GM12878 (cell line): ENCODE data around the gene SMIM27. TPM values are rescaled to one million over a fixed set of nuclear protein-coding genes. Genes with fewer than 3 reads are reported as not detected.
A peak's percentile ranks its signal among the peaks of the same experiment; 100 is the strongest.

Source experiments
- ASH2L ChIP-seq: fragments of 300-600, 200-600 bp; sonication (generic); IDR thresholded peaks from 2 replicates; pipeline ENCODE4 v1.6.1; 2017; ENCODE audit warnings: low read depth, mild to moderate bottlenecking, borderline replicate concordance
- CBFB ChIP-seq: IDR thresholded peaks from 2 replicates; pipeline ENCODE4 v1.6.1; 2016; ENCODE audit warnings: antibody characterized with exemption, low read depth
- CBX5 ChIP-seq: sonication (generic); IDR thresholded peaks from 2 replicates; pipeline ENCODE4 v1.6.1; 2016; ENCODE audit warnings: low read depth, moderate library complexity, mild to moderate bottlenecking, inconsistent platforms
- CHD1 ChIP-seq: IDR thresholded peaks from 2 replicates; pipeline ENCODE4 v1.6.1; 2012; ENCODE audit warnings: low read depth, low read length, improper control_type of control experiment
- CREB1 ChIP-seq: IDR thresholded peaks from 2 replicates; pipeline ENCODE4 v1.6.1; 2012; ENCODE audit warnings: low read depth, mild to moderate bottlenecking, inconsistent platforms
- CTCF ChIP-seq, 3 experiments: IDR thresholded peaks in 2 of 3; conservative IDR thresholded peaks in 1 of 3; 2 replicates each; pipeline ENCODE4 v1.5.1; 2011; ENCODE audit warnings: low read depth in 3 of 3, low read length in 3 of 3, mild to moderate bottlenecking in 3 of 3, control low read depth in 2 of 3, moderate library complexity in 2 of 3, inconsistent platforms in 1 of 3, mixed read lengths in 1 of 3; ENCODE audit not compliant: control insufficient read depth in 2 of 3, insufficient read depth in 1 of 3; ENCODE audit errors: extremely low read depth in 1 of 3
- EED ChIP-seq: sonication (generic); IDR thresholded peaks from 2 replicates; pipeline ENCODE4 v1.6.1; 2016; ENCODE audit warnings: antibody characterized with exemption, low read depth
- GATAD2B ChIP-seq: fragments of 450-650 bp; conservative IDR thresholded peaks from 2 replicates; pipeline ENCODE4 v1.6.1; 2017; ENCODE audit warnings: low read depth, mild to moderate bottlenecking, moderate library complexity
- IRF4 ChIP-seq: IDR thresholded peaks from 2 replicates; pipeline ENCODE4 v1.6.1; 2011; ENCODE audit warnings: low read depth, low read length
- MLLT1 ChIP-seq: fragments of 450-650 bp; IDR thresholded peaks from 2 replicates; pipeline ENCODE4 v1.6.1; 2016; ENCODE audit warnings: mild to moderate bottlenecking
- NBN ChIP-seq: fragments of 450-650 bp; IDR thresholded peaks from 2 replicates; pipeline ENCODE4 v1.6.1; 2016
- NFIC ChIP-seq: IDR thresholded peaks from 2 replicates; pipeline ENCODE4 v1.6.1; 2012; ENCODE audit warnings: low read depth, mild to moderate bottlenecking, inconsistent platforms, low read length, moderate library complexity
- NKRF ChIP-seq: fragments of 450-650 bp; conservative IDR thresholded peaks from 2 replicates; pipeline ENCODE4 v1.6.1; 2017; ENCODE audit warnings: mild to moderate bottlenecking, moderate library complexity
- NR2F1 ChIP-seq: fragments of 450-650 bp; conservative IDR thresholded peaks from 2 replicates; pipeline ENCODE4 v1.6.1; 2017; ENCODE audit warnings: mild to moderate bottlenecking
- PML ChIP-seq: IDR thresholded peaks from 2 replicates; pipeline ENCODE4 v1.6.1; 2012; ENCODE audit warnings: low read length, inconsistent platforms
- POLR2A ChIP-seq: IDR thresholded peaks from 2 replicates; pipeline ENCODE4 v1.6.1; 2011; ENCODE audit warnings: low read depth, mild to moderate bottlenecking, low read length
- POU2F2 ChIP-seq: IDR thresholded peaks from 3 replicates; pipeline ENCODE4 v1.6.1; 2011; ENCODE audit warnings: low read depth, mild to moderate bottlenecking, low read length, borderline replicate concordance
- STAT1 ChIP-seq: fragments of 450-650 bp; conservative IDR thresholded peaks from 2 replicates; pipeline ENCODE4 v1.6.1; 2014; ENCODE audit warnings: antibody characterized with exemption, mild to moderate bottlenecking
- USF2 ChIP-seq: IDR thresholded peaks from 2 replicates; pipeline ENCODE4 v1.6.1; 2011; ENCODE audit warnings: low read depth, low read length, improper control_type of control experiment, borderline replicate concordance
- ZNF24 ChIP-seq: fragments of 450-650 bp; IDR thresholded peaks from 2 replicates; pipeline ENCODE4 v1.6.1; 2017; ENCODE audit warnings: antibody characterized with exemption, mild to moderate bottlenecking
- ZNF592 ChIP-seq: fragments of 450-650 bp; IDR thresholded peaks from 2 replicates; pipeline ENCODE4 v1.6.1; 2017; ENCODE audit warnings: mild to moderate bottlenecking, moderate library complexity
- polyA plus RNA-seq, 11 experiments: library from polyadenylated mRNA; depleted of rRNA in 4 of 11; unstranded in 6 of 11; stranded (reverse) in 5 of 11; fragments of >200 nt; fragmentation: Nextera tagmentation in 4 of 11; fragmentation: Illumina TruSeq in 1 of 11; extraction: Ambion mirVana in 4 of 11; extraction: Trizol in 1 of 11; gene quantifications; 1 replicate in 1 of 11; 2 replicates in 10 of 11; pipeline versions ENCODE4 v1.2.1 to v1.2.3, GENCODE V29; 2011 to 2016; ENCODE audit warnings: inconsistent platforms in 2 of 11, missing spikeins in 2 of 11, low read depth in 1 of 11
- total RNA-seq, 4 experiments: library from RNA; depleted of rRNA in 3 of 4; stranded (reverse); fragments of >200 nt in 3 of 4; fragmentation: Illumina TruSeq in 1 of 4; extraction: Trizol in 1 of 4; gene quantifications; 2 replicates each; pipeline versions ENCODE4 v1.2.1 to v1.2.3, GENCODE V29; 2013 to 2021

The SMIM27 gene
- total and polyA plus RNA-seq, 10 of the 15 experiments (the other 5 are each of a cell fraction or from before 2014, with no cell fraction given), result 12.2 to 47.3 (median 26.5) TPM

GRCh38 chr9:32550562-32551275 is 1.4 kb upstream of the SMIM27 start (continued):
- TF ChIP-seq ZNF24, result no peak
- no peak; the same call in 1 of the 2 replicates for TF ChIP-seq MLLT1
- peak; percentile 71; the same call in 1 of the 2 replicates for TF ChIP-seq GATAD2B
- TF ChIP-seq CREB1, result peak; percentile 90
- no peak for TF ChIP-seq USF2
- no peak for TF ChIP-seq IRF4
- TF ChIP-seq POU2F2, result no peak; the same call in 2 of the 3 replicates
- no peak for TF ChIP-seq STAT1
- TF ChIP-seq CBFB, result peak; percentile 65; the same call in 1 of the 2 replicates
- no peak for TF ChIP-seq CHD1
- TF ChIP-seq EED, result peak; percentile 56
- 0 out of 6 replicates have a peak, but pooled peaks of 2 of the 3 experiments have one; percentile 16 for TF ChIP-seq CTCF (IDR thresholded peaks at IDR 0.05 in 2 of 3, conservative IDR thresholded peaks at IDR 0.05 in 1 of 3; ENCODE audit: control insufficient read depth in 2 of 3, extremely low read depth in 1 of 3, insufficient read depth in 1 of 3, low read depth in 3 of 3, low read length in 3 of 3)
- TF ChIP-seq ZNF592, result no peak
- peak; percentile 78; the same call in 1 of the 2 replicates for TF ChIP-seq NR2F1
- no peak for TF ChIP-seq CBX5
- no peak for TF ChIP-seq NFIC
- peak; percentile 75 for TF ChIP-seq POLR2A
- TF ChIP-seq ASH2L, result peak; percentile 74; the same call in 1 of the 2 replicates
- no peak for TF ChIP-seq PML
- TF ChIP-seq NKRF, result peak; percentile 69
- TF ChIP-seq NBN, result peak; percentile 77; the same call in 1 of the 2 replicates
